GM21447 (cell line): ENCODE results near the gene FBXO11.

Experiments used
- ATAC-seq: cut with Tn5 transposase; IDR thresholded peaks from one replicate; pipeline ENCODE4 v1.9.1; 2021; ENCODE audit not compliant: unreplicated experiment

The FBXO11 gene

DNA sequence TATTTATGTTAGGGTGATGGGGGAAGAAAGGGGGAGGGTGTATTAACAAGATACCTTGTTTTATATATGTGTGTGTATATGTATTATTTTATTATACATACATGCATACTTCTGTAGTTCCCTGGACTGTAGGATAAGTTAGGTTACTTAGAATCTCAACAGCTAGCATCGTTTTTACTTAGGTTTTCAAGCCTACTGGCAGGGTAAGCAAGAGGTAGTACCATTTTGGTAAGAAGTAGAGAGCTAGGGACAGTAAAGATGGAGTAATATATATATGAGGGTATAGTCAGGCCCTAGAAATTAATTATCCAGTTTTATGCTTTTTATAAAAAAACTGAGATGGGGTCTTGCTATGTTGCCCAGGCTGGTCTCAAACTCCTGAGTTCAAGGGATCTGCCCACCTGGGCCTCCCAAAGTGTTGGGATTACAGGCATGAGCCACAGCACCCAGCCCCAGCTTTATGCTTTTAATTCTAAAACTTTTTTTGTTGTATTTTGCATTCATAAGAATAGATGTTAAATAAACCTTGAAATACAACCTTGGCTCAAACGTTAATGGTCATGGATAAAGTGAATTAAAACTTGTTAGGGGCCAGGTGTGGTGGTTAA, 110.1 kb downstream of the FBXO11 start:
- ATAC-seq: no peak

DNA sequence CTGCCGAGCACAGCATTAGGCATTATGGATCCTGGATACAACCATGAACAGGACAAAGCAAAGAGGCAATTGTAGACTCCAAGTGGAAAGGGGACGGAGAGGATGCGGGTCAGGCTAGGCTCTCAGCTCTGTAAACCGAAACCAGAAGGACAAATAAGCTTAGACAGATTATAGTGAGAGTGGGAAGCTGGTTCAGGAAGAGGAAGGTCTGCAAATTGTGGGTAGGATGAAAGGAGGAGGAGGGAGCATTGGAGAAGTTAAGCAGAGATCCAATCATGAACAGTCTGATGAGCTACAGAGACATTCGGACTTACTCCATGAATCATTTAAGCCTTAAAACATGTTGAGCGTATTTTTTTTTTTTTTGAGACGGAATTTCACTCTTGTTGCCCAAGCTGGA, 120.3 kb downstream of the FBXO11 start:
- no peak for ATAC-seq

DNA sequence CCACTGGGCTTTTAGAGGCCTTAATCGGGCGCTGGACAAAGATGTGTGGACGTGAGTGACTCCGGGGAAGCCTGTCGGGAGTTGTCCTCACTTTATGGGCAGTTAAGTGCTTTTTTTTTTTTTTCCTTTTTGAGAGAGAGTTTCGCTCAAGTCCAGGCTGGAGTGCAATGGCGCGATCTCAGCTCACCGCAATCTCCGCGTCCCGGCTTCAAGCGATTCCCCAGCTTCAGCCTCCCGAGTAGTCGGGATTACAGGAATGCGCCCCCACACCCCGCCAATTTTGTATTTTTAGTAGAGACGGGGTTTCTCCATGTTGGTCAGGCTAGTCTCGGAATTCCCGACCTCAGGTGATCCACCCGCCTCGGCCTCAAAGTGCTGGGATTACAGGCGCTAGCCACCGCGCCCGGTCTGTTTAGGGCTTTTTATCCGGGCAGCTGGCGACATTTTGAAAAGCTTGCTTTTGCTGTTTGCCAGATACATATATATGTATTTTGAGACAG, 121.9 kb downstream of the FBXO11 start:
- no peak for ATAC-seq

DNA sequence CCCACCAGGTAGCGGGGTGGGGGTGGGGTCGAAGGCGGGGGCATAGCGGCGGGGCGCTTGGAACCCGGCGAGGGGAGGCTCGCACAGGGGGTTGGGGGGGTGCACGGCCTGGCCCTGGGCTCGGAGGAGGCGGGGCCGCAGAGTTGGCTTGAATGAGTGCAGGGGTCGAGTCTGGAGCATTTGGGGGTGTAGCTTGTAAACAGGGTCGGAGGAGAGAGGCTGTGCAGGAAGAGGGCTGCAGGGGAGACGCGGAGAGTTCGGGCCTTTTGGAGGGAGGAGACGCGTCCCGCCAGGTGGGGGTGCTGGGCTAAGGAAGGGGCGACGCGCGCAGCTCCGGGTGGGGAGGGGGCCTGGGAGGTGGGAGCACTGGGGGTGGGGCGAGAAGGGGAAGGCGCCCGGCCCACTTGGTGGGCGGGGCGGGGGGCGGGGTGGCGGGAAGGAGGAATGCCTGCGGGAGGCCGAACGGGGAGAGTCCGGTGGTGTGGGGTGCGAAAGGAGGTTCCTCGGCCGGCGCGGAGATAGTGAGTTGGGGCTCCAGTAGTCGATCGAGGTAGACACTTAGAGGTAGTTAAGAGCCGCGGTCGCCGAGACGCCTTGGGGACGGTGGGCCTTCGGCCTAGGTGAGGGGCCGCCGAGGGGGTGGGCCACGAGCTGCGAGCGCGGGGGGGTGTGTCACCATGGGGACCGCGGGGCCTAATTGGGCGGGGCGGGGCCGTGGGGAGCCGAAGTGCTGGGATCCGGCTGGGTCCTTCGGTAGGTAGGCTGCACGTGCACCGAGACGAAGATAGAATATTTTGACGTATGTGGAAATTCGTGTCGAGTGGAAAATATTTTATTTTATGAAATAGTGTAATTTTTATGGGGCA, 122.6 kb downstream of the FBXO11 start:
- peak; percentile 32 for ATAC-seq

DNA sequence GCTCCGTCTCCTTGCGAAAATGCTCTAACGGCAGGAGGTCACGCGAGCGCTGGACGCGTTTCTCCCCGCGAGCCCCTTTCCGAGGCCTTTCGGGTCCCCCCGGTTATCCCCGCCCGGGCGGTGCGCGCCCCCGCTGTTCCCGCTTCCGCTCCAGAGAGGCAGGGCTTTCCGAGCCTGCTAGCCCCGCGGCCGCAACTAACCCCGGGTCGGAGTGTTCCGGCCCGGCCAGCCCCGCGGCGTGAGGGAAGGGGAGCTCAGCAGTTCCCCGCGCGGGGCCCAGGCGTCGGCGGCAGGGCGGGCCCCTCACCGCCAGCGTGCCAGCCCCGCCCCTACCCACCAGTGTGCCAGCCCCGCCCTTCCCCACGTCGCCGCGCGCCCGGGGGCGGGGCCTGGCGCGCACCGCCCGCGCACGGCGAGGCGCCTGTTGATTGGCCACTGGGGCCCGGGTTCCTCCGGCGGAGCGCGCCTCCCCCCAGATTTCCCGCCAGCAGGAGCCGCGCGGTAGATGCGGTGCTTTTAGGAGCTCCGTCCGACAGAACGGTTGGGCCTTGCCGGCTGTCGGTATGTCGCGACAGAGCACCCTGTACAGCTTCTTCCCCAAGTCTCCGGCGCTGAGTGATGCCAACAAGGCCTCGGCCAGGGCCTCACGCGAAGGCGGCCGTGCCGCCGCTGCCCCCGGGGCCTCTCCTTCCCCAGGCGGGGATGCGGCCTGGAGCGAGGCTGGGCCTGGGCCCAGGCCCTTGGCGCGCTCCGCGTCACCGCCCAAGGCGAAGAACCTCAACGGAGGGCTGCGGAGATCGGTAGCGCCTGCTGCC, 123.4 kb downstream of the FBXO11 start, which contains the start of gene MSH6:
TSS of gene MSH6 (plus strand) at position 475 of the 815 bp plus-strand sequence. CDS start at position 564, 89 bp downstream.
- ATAC-seq: peak; percentile 74

DNA sequence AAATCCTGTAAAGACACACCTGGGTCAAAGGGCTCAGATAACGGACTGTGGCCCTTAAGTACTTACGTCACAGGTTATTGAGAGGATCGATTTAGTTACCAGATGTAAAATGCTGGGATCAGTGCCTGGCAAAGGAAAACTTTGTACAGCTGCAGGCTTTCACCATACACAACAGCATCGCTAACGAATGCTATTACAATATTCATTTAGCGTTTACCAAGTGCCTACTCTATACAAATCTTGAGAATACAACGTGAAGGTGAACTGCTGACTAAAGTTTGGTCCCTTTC, 124.0 kb downstream of the FBXO11 start:
- no peak for ATAC-seq

DNA sequence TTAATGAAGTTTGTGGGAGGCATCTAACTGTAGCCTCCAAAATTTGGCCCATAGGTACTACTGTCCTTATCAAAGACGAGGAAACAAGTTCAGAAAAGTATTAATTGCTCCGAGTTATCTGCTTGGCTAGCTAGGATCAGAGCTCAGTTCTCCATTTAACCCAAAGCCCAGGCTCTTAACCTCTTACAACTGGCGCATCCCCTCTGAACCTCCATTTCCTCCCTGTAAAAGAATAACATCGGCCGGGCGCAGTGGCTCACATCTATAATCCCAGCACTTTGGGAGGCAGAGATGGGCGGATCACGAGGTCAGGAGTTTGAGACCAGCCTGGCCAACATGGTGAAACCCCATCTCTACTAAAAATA, 126.9 kb downstream of the FBXO11 start:
- ATAC-seq: no peak

DNA sequence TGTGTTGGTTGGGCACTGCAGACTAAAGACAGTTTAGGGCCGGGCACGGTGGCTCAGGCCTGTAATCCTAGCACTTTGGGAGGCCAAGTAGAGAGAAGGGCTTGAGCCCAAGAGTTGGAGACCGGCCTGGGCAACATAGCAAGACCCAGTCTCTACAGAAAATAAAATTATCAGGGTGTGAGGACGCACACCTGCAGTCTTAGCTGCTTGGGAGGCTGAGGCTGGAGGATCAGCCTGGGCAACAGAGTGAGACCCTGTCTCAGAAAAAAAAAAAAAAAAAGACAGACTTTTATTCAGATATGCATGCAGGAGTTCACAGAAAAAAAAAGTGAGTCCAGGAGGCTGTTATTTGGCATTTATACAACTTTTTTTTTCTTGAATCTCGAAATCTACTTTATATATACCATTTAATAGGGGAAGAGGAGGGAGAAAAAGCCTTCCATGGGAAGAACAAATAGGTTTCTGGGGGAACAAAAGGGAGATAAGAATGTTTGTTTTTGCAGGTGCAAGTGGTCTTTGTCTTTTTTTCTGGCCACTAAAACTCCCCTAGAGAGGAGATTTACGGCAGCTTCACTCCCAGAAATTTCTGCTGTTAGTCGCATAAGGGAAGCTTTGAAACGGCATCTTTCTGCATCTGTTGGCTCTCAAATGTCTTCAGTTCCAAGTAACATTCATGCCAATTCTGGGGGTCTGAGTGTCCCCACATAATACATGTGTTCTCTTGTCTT, 127.4 kb downstream of the FBXO11 start:
- no peak for ATAC-seq

DNA sequence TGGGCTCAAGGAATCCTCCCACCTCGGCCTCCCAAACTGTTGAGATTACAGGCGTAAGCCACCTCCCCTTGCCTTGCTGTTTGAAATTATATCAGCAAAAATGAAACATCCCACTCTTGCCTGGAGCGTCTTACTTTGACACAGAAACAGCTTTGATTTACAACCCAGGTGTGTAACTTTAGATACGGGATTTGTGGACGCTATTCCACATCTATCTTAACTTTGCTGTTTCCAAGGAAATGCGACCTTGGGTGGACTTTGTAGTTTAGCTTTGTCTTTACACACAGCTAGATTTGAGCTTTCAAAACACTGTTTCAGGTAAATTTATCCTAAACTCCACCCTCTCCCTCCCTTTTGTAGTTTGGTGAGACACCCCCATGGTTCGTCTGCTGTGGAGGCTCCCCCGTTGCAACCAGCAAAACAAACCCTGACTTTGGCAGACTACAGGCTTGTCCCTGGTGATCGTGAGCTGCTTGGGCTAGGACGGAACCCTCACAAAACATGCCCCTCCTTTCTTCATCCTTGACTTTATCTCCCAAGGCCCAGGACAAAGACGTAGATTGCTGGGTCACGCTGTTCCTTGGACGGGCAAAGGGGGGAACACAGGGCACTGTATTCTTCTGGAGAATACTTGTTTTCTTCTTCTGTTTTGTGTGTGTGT, 128.9 kb downstream of the FBXO11 start:
- ATAC-seq: no peak

DNA sequence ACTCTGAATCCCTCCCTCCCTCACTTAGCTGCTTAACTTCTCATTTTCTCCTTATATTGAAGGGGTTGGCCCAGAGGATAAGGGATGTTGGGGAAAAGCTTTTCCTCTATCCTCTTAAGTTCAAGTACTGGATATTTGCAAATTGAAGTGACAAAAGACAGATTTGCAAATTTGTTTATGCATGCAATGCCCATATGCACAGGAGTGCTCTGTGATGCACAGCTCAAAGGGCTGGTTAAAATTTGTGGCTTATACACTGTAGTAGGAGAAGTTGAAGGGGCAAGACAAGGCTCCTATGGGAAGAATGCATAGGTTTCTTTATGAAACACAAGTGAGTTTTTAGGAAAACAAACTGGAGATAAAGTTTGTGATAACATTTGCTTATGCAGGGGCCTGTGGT, 131.7 kb downstream of the FBXO11 start:
- no peak for ATAC-seq

DNA sequence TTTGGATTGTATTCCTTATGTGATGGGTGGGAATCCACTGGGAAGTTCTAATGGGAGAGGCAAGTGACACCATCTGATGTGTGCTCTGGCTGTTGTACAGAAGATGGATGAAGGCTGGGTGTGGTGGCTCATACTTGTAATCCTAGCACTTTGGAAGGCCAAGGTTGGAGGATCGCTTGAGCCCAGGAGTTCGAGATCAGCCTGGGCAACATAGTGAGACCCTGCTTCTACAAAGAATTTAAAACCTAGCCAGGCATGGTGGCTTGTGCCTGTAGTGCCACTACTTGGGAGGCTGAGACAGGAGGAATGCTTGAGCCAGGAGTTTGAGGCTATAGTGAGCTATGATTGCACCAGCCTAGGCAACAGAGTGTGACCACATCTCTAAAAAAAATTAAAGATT, 134.0 kb downstream of the FBXO11 start:
- no peak for ATAC-seq

DNA sequence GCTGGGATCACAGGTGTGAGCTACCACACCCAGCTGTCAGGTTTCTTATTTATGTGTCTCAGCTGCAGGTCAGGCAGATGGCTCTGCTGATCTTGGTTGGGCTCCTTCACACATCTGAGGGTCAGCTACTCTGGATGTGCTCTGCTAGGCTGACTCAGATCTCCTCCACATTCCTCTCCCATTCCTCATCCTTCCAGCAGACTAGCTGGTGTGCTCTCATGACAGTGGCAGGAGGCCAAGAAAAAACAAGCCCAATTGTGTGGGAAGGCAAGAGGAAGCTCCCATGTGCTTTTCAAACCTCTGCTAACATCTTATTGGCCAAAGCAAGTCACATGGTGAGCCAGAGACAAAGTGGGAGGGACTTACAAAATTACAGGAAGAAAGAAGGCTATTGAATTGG, 135.1 kb downstream of the FBXO11 start:
- no peak for ATAC-seq

DNA sequence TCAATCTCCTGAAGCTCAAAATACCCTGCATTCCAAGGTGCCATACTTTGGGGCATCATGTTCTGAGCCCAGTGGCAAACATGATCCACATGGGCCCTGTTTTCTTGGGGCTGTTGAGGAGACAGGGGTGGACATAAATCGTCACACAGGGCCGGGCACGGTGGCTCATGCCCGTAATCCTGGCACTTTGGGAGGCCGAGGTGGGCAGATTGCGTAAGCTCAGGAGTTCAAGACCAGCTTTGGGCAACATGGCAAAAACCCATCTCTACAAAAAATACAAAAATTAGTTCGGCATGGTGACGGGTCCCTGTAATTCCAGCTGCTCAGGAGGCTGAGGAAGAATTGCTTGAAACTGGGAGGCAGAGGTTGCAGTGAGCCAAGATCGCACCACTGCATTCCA, 137.0 kb downstream of the FBXO11 start:
- no peak for ATAC-seq

DNA sequence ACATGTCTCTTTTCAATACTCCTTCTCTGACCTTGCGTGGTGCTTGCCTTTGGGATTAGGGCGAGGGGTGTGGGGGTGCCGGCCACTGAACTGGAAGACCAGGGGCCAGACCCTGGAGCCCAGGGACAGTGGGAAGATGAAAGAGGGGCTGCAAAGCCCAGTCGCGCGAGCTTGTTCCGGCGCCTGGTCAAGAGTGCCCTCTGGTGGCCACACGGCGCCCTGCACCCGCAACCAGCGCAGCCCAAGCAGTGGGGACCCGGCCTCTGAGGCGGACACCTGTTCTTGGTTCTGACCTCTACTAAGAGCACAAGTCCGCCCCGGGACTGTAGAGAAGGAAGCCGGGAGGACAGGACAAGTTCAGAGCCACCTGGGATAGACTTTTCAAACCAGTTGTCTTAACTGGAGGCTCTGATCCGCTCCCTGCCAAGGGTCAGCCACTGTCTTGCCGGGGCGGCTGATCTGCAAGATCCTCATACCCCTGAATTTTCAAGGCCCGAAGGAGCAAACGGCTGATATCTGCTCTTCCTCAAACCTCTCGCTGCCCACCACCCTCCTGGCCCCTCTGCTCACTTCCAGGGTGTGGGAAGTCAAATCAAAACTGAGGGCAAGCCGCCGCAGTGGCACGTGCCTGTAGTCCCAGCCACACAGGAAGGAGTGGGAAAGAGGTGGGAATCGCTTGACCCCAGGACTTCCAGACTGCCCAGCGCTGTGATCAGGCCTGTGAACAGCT, 138.3 kb downstream of the FBXO11 start:
- ATAC-seq: peak; percentile 58

DNA sequence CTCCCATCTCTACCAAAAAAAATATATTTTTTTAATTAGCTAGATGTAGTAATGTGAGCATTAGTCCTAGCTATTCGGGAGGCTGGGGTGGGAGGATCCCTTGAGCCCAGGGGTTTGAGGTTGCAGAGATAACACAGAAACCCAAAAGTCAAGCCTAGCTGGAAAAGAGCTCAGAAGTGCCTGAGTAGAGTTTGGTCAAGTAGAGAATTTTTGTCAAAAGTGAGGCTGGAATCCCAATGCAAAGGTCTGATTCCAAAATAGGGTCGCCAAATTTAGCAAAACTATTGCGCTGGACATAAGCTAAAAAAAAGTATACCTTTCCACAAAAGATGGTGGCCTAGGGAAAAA, 138.8 kb downstream of the FBXO11 start:
- no peak for ATAC-seq

DNA sequence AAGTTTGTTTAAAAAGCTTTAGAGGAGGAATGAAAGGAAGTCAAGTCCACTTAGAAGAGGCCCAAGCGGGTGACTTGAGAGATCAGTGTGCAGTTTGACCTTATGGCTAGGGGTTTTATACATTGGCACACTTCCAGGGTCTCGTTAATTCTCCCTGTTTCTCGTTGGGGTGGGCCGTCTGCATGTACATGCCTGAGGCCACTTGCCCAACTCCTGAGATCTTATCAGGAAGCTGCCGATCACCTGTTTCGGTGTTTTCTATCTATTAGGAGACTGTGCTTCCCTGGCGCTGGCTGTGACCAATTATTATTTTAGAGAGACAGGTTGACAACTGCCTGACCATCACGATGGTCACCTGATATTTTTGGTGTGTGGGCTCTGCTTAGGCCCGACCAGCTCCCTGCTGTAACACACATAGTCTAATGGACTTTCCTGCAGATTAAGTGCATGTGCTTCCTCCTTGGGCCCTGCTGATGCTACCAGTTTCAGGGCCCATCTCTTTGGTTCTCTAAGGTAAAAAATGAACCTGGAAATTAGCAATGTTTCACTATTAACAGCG, 154.4 kb downstream of the FBXO11 start:
- ATAC-seq: no peak

DNA sequence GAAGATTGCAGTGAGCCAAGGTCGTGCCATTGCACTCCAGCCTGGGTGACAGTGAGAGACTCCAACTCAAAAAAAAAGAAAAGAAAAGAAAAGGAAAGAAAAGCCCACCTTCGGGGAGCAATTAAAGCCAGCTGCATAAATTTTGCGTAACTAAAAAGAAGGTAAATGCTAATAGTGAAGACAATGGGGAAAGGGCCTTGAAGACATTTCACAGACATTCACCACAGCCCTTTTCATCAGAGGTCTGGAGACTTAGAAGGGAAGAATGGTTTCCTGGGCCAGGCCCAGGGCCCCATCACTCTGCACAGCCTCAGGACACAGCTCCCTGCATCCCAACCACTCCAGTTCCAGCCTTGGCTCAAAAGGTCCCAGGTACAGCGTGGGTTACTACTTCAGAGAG, 158.4 kb downstream of the FBXO11 start:
- ATAC-seq: no peak

DNA sequence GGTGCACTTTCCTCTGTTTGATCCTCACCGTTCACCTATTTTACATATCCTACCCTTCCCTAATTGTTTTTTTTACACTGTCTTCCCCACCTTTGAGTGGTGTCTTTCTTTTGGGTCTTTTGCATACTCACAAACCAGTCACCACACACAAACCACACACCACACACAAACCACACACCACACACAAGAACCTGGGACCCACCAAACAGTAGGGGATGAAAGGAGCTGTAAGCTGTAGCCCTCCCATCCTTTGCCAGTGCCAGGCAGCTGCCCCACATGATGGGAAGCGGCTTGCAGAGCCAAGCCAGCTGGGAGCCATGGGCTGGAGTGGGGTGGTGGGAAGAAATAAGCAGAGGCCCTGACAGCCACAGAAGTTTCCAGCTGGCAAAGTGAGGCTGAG, 162.2 kb downstream of the FBXO11 start:
- no peak for ATAC-seq

DNA sequence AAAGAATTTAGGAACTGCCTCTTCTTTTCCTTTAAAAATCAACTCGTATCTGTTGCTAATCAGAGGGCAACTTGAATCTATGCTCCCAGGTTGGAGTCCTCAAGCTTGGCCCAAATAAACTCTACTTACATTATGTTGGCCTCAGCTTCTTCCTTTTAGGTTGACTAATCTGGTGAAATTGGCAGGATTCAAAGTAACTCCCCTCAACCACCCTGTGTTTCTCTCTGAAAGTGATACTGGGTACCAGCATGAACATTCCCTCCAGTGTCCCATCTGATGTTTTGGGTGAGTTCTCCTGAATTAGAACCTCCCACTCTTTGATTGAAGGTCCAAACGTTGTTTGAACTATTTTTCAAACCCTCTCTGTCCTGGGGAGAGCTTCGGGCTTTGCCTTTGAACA, 164.7 kb downstream of the FBXO11 start:
- no peak for ATAC-seq

DNA sequence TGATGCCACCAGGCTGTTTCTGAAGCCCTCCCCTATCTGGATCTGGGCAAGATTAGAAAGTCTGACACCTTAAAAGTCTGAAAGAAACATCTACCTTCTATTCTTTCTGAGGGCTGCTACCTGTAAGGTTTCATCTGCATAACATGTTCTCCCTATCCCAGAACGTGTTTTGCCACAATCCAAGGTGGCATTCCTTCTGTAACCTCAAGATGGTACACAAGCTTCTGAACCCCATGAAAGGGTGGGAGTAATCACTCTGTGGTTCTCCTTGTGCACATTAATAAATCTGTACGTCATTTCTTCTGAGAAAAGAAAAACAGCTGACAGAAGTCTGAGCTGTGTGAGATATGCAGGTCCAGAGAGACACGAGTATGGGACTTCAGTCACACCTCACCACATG, 165.2 kb downstream of the FBXO11 start:
- no peak for ATAC-seq
